Measurements from ENCODE around the gene PBX3.

DNA sequence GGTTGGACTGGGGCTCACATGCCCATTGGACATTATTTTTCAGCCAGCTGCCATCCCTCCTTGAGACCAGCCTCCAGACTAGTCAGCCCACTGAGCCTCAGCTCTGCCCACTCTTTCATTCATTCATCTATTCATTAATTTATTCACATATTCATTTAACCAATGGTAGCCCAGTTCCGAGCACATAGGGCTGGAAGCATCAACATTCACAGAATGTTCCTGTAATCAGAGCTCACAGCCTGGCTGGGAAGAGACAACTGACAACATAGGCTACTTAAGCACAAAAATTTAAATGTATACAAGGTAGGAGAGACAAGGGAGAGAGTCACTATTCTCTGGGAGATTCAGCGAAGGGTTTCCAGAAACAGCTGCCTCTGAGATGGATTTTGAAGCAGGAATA lies 17.0 kb upstream of the PBX3 start:
- TF ChIP-seq ZNF274 (IDR thresholded peaks at IDR 0.05; ENCODE audit: low read depth, low read length) (no peak), SUZ12 (IDR thresholded peaks at IDR 0.05; ENCODE audit: extremely low read depth, insufficient read depth, insufficient read length) (no peak), YY1 (IDR thresholded peaks at IDR 0.05; ENCODE audit: insufficient read depth, insufficient read length) (no peak)

Data from NT2/D1 (cell line).